Thyroid gland (tissue), 4 donors: Measurements from ENCODE around the gene SUSD4. TPM values are rescaled to one million over a fixed set of nuclear protein-coding genes. Genes with fewer than 3 reads are reported as not detected.

Source experiments
- DNase-seq, 2 donors: peaks; one replicate each; pipeline ENCODE4 v3.0.0-alpha.2; 2019
- H3K27ac ChIP-seq, 3 donors: fragments of 200-600 bp; sonication (generic); 1 replicate in 2 of 3; 2 replicates in 1 of 3; pipeline ENCODE4 v1.5.1; 2016 to 2019; ENCODE audit warnings: mild to moderate bottlenecking in 1 of 3, moderate library complexity in 1 of 3
- H3K27me3 ChIP-seq: fragments of 200-600 bp; sonication (generic); one replicate; pipeline ENCODE4 v1.5.1; 2019
- H3K36me3 ChIP-seq, 2 donors: fragments of 200-600 bp; sonication (generic); one replicate each; pipeline ENCODE4 v1.5.1; 2016 to 2019
- H3K4me1 ChIP-seq, 2 donors: fragments of 200-600 bp; sonication (generic); one replicate each; pipeline ENCODE4 v1.5.1; 2017 to 2019
- H3K4me3 ChIP-seq, 3 donors: fragments of 200-600 bp; sonication (generic); replicated peaks in 1 of 3; 1 replicate in 2 of 3; 2 replicates in 1 of 3; pipeline ENCODE4 v1.5.1; 2016; ENCODE audit warnings: mild to moderate bottlenecking in 1 of 3
- H3K9me3 ChIP-seq: fragments of 200-600 bp; sonication (generic); one replicate; pipeline ENCODE4 v1.5.1; 2017
- POLR2A ChIP-seq, 2 donors: fragments of 450-650 bp; IDR thresholded peaks; one replicate each; pipeline ENCODE4 v1.6.1; 2017; ENCODE audit warnings: antibody characterized with exemption in 2 of 2, mild to moderate bottlenecking in 2 of 2, moderate library complexity in 1 of 2
- WGBS, 2 donors: methylation state at CpG; one replicate each; pipeline ENCODE4 v1.1.5; 2017; 5-methylcytosine and 5-hydroxymethylcytosine counted together
- intact Hi-C: fragments of 100-400 bp; cut with DNase I; formaldehyde crosslinking; loops from one replicate; pipeline ENCODE4 v1.15.1; 2023
- total RNA-seq, 4 donors: library from RNA; depleted of rRNA; stranded (reverse); fragments of >200 nt; gene quantifications; one replicate each; pipeline ENCODE4 v1.2.3, GENCODE V29; 2016
- TF ChIP-seq, protein P1 (sequence below), 6 experiments: fragments of 200-600 bp in 3 of 6; fragments of 450-650 bp in 3 of 6; sonication (generic) in 3 of 6; IDR thresholded peaks; one replicate each; pipeline ENCODE4 v1.5.1; 2016 to 2019; ENCODE audit warnings: antibody characterized with exemption in 6 of 6, mild to moderate bottlenecking in 2 of 6, inconsistent platforms in 1 of 6, moderate library complexity in 1 of 6

Gene SUSD4
- total RNA-seq, 4 donors from 2014 or later = 0.54 to 2.8 (median 0.92) TPM

DNA sequence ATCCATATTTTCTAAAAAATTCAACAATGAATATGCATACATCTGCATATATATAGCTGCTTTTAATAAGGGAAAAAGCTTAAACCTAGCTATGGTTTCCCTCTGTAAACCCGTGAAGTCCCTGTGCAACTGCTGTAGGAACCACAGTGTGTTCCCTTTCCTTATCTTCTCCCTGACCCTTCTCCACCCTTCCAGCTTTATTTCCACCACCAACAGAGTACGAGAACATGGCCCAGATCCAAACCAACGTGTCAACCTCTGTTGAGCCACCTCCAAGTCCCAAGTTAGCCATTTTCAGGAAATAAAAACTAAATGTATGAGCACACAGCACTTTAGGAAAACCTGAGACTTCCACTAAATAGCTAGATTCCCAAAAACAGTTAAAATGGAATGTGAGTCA lies 20.3 kb downstream of the SUSD4 start:
- 33 to 42% methylated on average over 3 of the region's 3 CpGs for WGBS, 2 donors
- intact Hi-C loops = no loop called here
- TF ChIP-seq POLR2A (IDR thresholded peaks at IDR 0.05) = no peak
- TF ChIP-seq, protein P1, sequence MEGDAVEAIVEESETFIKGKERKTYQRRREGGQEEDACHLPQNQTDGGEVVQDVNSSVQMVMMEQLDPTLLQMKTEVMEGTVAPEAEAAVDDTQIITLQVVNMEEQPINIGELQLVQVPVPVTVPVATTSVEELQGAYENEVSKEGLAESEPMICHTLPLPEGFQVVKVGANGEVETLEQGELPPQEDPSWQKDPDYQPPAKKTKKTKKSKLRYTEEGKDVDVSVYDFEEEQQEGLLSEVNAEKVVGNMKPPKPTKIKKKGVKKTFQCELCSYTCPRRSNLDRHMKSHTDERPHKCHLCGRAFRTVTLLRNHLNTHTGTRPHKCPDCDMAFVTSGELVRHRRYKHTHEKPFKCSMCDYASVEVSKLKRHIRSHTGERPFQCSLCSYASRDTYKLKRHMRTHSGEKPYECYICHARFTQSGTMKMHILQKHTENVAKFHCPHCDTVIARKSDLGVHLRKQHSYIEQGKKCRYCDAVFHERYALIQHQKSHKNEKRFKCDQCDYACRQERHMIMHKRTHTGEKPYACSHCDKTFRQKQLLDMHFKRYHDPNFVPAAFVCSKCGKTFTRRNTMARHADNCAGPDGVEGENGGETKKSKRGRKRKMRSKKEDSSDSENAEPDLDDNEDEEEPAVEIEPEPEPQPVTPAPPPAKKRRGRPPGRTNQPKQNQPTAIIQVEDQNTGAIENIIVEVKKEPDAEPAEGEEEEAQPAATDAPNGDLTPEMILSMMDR (IDR thresholded peaks at IDR 0.05) = no peak

DNA sequence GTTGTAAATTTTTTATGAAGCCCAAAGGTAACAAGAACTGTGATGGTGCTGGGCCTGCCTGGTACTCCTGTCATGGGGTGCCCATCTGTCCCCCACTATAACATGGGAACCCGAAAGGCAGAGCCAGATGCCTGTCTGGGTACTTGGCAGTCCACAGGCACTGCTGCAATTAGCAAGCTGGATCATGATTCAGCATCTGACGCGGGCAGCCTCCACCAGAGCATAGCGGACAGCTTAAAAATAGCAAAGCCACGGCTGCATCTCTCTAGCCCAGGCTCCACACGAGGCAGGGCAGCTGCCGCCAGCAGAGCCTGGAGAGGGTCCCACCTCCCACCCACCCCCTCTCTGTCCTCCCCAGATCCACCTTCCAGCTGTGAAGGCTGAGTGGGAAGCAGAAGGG lies 22.9 kb downstream of the SUSD4 start:
- H3K27me3 ChIP-seq = no peaks in the 10 kb centered on the region
- intact Hi-C loops = no loop called here
- TF ChIP-seq, protein P1 (IDR thresholded peaks at IDR 0.05) = no peak
- TF ChIP-seq POLR2A (IDR thresholded peaks at IDR 0.05) = no peak
- H3K36me3 ChIP-seq = no peaks in the 10 kb centered on the region
- no peaks in the 10 kb centered on the region for H3K9me3 ChIP-seq
- H3K4me3 ChIP-seq = no peak overlapping the region
- no peak overlapping the region for H3K27ac ChIP-seq
- no peaks in the 10 kb centered on the region for H3K4me1 ChIP-seq
- 61 to 63% methylated on average over 4 to 7 of the region's 7 CpGs for WGBS, 2 donors
- DNase-seq = peak; percentile 11 to 22

More for the DNA sequence above, 20.3 kb downstream of the SUSD4 start:
- H3K36me3 ChIP-seq = no peaks in the 10 kb centered on the region
- no peak overlapping the region for H3K4me3 ChIP-seq
- H3K27ac ChIP-seq = no peak overlapping the region
- DNase-seq = no peak
- no peaks in the 10 kb centered on the region for H3K4me1 ChIP-seq
- H3K9me3 ChIP-seq = no peaks in the 10 kb centered on the region
- no peaks in the 10 kb centered on the region for H3K27me3 ChIP-seq

DNA sequence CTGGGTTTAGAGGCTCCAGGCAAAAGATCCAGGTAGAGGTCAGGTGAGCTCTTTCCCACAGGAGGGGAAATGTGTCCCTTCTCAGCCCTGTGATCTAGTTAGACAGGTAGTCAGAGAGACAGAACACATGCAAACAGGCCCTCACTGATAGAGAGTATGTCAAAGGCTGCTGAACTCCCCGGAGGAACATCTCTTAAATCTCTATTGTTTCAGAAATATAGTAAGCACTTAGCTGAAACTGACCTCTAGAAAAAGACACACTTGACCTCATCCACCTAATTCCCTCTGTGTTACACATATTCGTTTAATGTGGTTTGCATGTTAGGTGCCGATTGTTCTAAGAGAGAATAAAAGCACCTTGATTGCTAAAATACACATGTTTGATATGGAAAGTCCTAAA lies 23.3 kb downstream of the SUSD4 start:
- intact Hi-C loops = no loop called here
- 79 to 85% methylated on average over 3 of the region's 3 CpGs for WGBS, 2 donors
- no peaks in the 10 kb centered on the region for H3K9me3 ChIP-seq
- no peak overlapping the region for H3K27ac ChIP-seq
- TF ChIP-seq, protein P1 (IDR thresholded peaks at IDR 0.05) = no peak
- TF ChIP-seq POLR2A (IDR thresholded peaks at IDR 0.05) = no peak
- H3K36me3 ChIP-seq = no peaks in the 10 kb centered on the region
- H3K4me3 ChIP-seq = no peak overlapping the region
- no peaks in the 10 kb centered on the region for H3K4me1 ChIP-seq
- H3K27me3 ChIP-seq = no peaks in the 10 kb centered on the region
- DNase-seq = no peak

DNA sequence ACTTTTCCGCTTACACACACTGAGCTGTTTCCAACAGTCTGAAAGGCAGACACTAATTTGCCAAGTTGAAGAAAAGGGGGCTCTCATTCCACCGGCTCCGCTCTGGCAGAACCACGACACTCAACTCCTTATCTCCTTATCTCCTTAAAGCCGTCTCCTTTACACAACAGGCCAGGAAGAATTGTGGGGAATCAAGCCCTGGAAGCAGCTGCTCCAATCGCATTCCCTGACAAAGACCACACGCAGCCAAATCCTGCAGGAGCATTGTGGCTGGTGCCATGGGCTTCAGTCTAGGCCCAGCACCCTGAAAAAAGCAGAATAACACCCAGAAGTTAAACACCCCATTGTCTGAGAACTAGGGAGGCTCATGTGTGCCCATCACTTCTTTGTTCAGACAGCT lies 24.1 kb downstream of the SUSD4 start:
- intact Hi-C loops = no loop called here
- TF ChIP-seq POLR2A (IDR thresholded peaks at IDR 0.05) = no peak
- TF ChIP-seq, protein P1 (IDR thresholded peaks at IDR 0.05) = no peak
- Histone ChIP-seq H3K27ac (no peak overlapping the region), H3K27me3 (no peaks in the 10 kb centered on the region), H3K4me1 (no peaks in the 10 kb centered on the region), H3K36me3 (no peaks in the 10 kb centered on the region), H3K9me3 (no peaks in the 10 kb centered on the region), H3K4me3 (no peak overlapping the region)
- no peak for DNase-seq
- 80 to 90% methylated on average over 7 of the region's 7 CpGs for WGBS, 2 donors

DNA sequence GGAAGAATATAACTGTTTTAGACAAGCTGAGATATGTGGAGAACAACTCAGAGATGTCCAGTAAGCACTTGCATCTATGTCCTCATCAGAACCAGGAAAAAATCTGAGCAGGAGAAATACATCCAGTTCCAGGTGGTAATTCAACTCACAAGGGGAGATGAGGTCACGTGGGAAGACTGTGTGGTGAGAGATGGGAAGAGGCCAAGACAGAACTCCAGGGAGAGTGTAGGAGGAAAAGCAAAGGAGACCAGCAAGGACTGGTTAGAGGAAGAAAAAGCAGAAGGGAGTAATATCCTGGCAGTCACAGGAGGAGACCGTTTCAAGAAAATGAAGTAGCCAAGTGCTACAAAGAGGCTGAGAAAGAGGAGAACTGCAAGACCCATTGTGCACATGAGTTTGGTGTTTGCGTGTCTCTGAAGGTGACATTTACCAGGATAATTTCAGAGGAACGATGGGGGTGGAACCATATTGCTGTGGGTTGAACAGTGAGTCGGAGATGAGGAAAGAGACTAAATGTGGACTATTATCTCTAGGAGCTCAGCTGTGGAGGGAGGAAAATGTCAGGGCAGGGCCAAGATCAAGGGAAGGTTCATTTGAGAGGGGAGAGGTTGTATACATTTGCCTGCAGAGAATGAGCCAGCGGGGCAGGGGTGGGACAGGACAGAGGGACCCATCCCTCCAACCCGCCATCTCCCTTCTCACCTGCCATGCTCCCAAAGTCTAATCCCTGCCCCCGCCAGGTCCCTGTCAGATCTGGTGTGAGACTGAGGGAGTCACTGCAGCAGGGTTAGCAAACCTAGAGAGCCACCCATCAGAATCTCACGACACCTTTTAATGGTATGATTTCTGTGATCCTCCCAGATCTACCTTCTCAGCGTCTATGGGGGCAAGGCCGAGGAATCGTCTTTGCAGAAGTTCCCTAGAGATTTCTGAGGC lies 24.9 kb downstream of the SUSD4 start:
- no peaks in the 10 kb centered on the region for H3K36me3 ChIP-seq
- no peaks in the 10 kb centered on the region for H3K4me1 ChIP-seq
- H3K4me3 ChIP-seq = no peak overlapping the region
- 85 to 88% methylated on average over 12 of the region's 12 CpGs for WGBS, 2 donors
- TF ChIP-seq, protein P1 (IDR thresholded peaks at IDR 0.05) = no peak
- TF ChIP-seq POLR2A (IDR thresholded peaks at IDR 0.05) = no peak
- intact Hi-C loops = no loop called here
- no peak for DNase-seq
- no peak overlapping the region for H3K27ac ChIP-seq
- no peaks in the 10 kb centered on the region for H3K27me3 ChIP-seq
- H3K9me3 ChIP-seq = no peaks in the 10 kb centered on the region
